Hepatocyte (in vitro differentiated cells): ENCODE data around the gene ZNF804A.

Experiments used
- EZH2 ChIP-seq: fragments of 200-600 bp; sonication (generic); IDR thresholded peaks from 2 replicates; pipeline ENCODE4 v1.6.1; 2016; ENCODE audit warnings: antibody characterized with exemption, mild to moderate bottlenecking, borderline replicate concordance
- EZH2phosphoT487 ChIP-seq: fragments of 200-600 bp; sonication (generic); IDR thresholded peaks from one replicate; pipeline ENCODE4 v1.6.1; 2018; ENCODE audit warnings: antibody characterized with exemption, mild to moderate bottlenecking, low read depth, moderate library complexity; ENCODE audit not compliant: unreplicated experiment, severe bottlenecking
- TF ChIP-seq, protein P1 (sequence below): fragments of 200-600 bp; sonication (generic); IDR thresholded peaks from 2 replicates; pipeline ENCODE4 v1.5.1; 2016; ENCODE audit warnings: antibody characterized with exemption, mild to moderate bottlenecking; ENCODE audit not compliant: poor library complexity

- TF ChIP-seq, protein P1, sequence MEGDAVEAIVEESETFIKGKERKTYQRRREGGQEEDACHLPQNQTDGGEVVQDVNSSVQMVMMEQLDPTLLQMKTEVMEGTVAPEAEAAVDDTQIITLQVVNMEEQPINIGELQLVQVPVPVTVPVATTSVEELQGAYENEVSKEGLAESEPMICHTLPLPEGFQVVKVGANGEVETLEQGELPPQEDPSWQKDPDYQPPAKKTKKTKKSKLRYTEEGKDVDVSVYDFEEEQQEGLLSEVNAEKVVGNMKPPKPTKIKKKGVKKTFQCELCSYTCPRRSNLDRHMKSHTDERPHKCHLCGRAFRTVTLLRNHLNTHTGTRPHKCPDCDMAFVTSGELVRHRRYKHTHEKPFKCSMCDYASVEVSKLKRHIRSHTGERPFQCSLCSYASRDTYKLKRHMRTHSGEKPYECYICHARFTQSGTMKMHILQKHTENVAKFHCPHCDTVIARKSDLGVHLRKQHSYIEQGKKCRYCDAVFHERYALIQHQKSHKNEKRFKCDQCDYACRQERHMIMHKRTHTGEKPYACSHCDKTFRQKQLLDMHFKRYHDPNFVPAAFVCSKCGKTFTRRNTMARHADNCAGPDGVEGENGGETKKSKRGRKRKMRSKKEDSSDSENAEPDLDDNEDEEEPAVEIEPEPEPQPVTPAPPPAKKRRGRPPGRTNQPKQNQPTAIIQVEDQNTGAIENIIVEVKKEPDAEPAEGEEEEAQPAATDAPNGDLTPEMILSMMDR: no peak
- TF ChIP-seq EZH2phosphoT487 (no peak), EZH2 (no peak)
Observed at GRCh38 chr2:184696644-184697043, 98.3 kb downstream of the ZNF804A start.
